Activated T-cell treated with anti-CD3 and anti-CD28 coated beads, Interleukin-2, amount 50 U/mL, for 72 hours (primary cell): ENCODE results near the gene WNK1. TPM values are rescaled to one million over a fixed set of nuclear protein-coding genes. Genes with fewer than 3 reads are reported as not detected.

Experiments used
- ATAC-seq, 2 donors: fragments of 150-1000 bp; cut with Tn5 transposase; replicated peaks in 1 of 2; 2 replicates each; pipeline ENCODE4 v1.10.0; 2021; ENCODE audit warnings: moderate library complexity in 2 of 2, mild to moderate bottlenecking in 1 of 2
- DNase-seq, 2 donors: peaks; one replicate each; pipeline ENCODE4 v3.0.0; 2021 to 2022; ENCODE audit warnings: mixed read lengths in 1 of 2
- H3K27ac Mint-ChIP-seq: one replicate; pipeline ENCODE4 v1.8.0; 2022; ENCODE audit warnings: mild to moderate bottlenecking, moderate library complexity, mixed read lengths
- H3K27me3 Mint-ChIP-seq: one replicate; pipeline ENCODE4 v1.8.0; 2022; ENCODE audit warnings: low read depth, mixed read lengths
- H3K36me3 Mint-ChIP-seq, 2 donors: one replicate each; pipeline ENCODE4 v1.8.0; 2022; ENCODE audit warnings: mixed read lengths in 2 of 2, mild to moderate bottlenecking in 1 of 2; ENCODE audit not compliant: insufficient read depth in 2 of 2
- H3K4me1 Mint-ChIP-seq: one replicate; pipeline ENCODE4 v1.8.0; 2022; ENCODE audit warnings: low read depth, mixed read lengths
- H3K4me3 Mint-ChIP-seq, 2 donors: one replicate each; pipeline ENCODE4 v1.8.0; 2022; ENCODE audit warnings: mild to moderate bottlenecking in 2 of 2, mixed read lengths in 2 of 2, moderate library complexity in 2 of 2
- H3K9me3 Mint-ChIP-seq, 2 donors: one replicate each; pipeline ENCODE4 v1.8.0; 2022; ENCODE audit warnings: mixed read lengths in 2 of 2
- total RNA-seq, 2 donors: library from RNA; stranded (reverse); gene quantifications; one replicate each; pipeline ENCODE4 v1.2.3, GENCODE V29; 2022

The WNK1 gene
- total RNA-seq, 2 donors from 2014 or later: 177 to 213 TPM

- Mint-ChIP-seq H3K4me1 (peaks cover 11% of the 10 kb centered on the region), H3K4me3 (no peak overlapping the region), H3K27ac (no peak overlapping the region)
Measured at GRCh38 chr12:907413-908185, 155.2 kb downstream of the WNK1 start.

DNA sequence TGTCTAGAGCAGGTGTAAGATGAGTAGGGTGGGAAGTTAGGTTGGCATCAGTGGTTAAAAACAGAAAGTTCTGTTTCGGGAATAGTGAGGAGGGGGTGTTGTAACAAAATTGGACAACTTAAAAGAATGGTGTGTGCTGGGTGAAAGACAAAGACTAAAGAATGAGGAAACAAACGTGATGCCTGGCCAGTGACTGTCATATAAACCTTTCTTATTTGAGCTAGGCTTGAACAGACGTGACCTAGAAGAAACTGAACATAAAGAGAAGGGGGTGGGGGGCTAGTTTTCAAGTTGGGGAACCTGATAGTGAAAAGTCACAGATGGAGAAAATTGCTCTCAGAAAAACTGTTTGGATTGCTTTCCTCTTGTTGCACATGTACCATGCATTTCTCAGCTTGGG is 157.5 kb downstream of the WNK1 start:
- H3K27ac Mint-ChIP-seq: peak overlapping the region; percentile 69
- no peak overlapping the region for H3K4me3 Mint-ChIP-seq
- no peaks in the 10 kb centered on the region for H3K27me3 Mint-ChIP-seq
- H3K4me1 Mint-ChIP-seq: peaks cover 11% of the 10 kb centered on the region
- peaks cover 4 to 16% of the 10 kb centered on the region in 2 donors for H3K36me3 Mint-ChIP-seq
- ATAC-seq (no peak), DNase-seq (no peak)
- no peaks in the 10 kb centered on the region for H3K9me3 Mint-ChIP-seq

More at GRCh38 chr12:907413-908185, 155.2 kb downstream of the WNK1 start:
- no peaks in the 10 kb centered on the region for H3K27me3 Mint-ChIP-seq
- ATAC-seq (no peak), DNase-seq (no peak)
- H3K36me3 Mint-ChIP-seq: peaks cover 4 to 18% of the 10 kb centered on the region in 2 donors
- H3K9me3 Mint-ChIP-seq: no peaks in the 10 kb centered on the region

DNA sequence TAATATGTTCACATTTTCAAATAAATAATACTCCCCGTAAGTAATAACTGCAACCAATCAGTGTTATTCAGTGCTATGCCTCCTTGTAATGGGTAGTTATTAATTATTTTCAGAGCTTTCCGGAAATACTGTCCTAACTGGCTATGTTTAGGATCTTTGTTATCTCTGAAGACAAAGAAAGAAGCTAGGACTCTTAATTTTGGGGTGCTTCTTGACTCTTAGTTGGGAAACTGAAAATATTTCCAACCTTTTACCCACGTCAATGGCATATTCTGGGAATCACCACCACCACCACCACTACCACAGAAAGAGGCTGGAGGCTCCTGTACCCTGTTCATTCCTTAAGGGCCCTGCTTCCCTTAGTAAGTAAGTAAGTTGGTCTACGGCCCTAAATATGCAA is 158.0 kb downstream of the WNK1 start:
- Mint-ChIP-seq H3K9me3 (no peaks in the 10 kb centered on the region), H3K4me1 (peaks cover 13% of the 10 kb centered on the region), H3K36me3 (peaks cover 4 to 16% of the 10 kb centered on the region in 2 donors), H3K4me3 (no peak overlapping the region), H3K27me3 (no peaks in the 10 kb centered on the region), H3K27ac (no peak overlapping the region)
- no peak for DNase-seq
- no peak for ATAC-seq

GRCh38 chr12:911191-911826 is 158.9 kb downstream of the WNK1 start:
- no peaks in the 10 kb centered on the region for H3K9me3 Mint-ChIP-seq
- no peak overlapping the region for H3K4me3 Mint-ChIP-seq
- H3K36me3 Mint-ChIP-seq: peaks cover 0 to 16% of the 10 kb centered on the region in 2 donors
- DNase-seq: no peak
- peaks cover 15% of the 10 kb centered on the region for H3K4me1 Mint-ChIP-seq
- no peaks in the 10 kb centered on the region for H3K27me3 Mint-ChIP-seq
- H3K27ac Mint-ChIP-seq: no peak overlapping the region
- no peak for ATAC-seq

- Mint-ChIP-seq H3K9me3 (no peaks in the 10 kb centered on the region), H3K27ac (no peak overlapping the region)
Measured at GRCh38 chr12:912466-913235, 160.3 kb downstream of the WNK1 start.

GRCh38 chr12:913919-914698 is 161.7 kb downstream of the WNK1 start:
- Mint-ChIP-seq H3K4me1 (peaks cover 23% of the 10 kb centered on the region), H3K4me3 (no peak overlapping the region), H3K27ac (peak overlapping the region; percentile 34), H3K9me3 (no peaks in the 10 kb centered on the region), H3K36me3 (peaks cover 9 to 22% of the 10 kb centered on the region in 2 donors), H3K27me3 (no peaks in the 10 kb centered on the region)
- DNase-seq: no peak
- no peak for ATAC-seq

More at GRCh38 chr12:912466-913235, 160.3 kb downstream of the WNK1 start:
- Mint-ChIP-seq H3K27me3 (no peaks in the 10 kb centered on the region), H3K4me1 (peaks cover 23% of the 10 kb centered on the region), H3K36me3 (peaks cover 6 to 22% of the 10 kb centered on the region in 2 donors), H3K4me3 (no peak overlapping the region)
- ATAC-seq (no peak), DNase-seq (no peak)

DNA sequence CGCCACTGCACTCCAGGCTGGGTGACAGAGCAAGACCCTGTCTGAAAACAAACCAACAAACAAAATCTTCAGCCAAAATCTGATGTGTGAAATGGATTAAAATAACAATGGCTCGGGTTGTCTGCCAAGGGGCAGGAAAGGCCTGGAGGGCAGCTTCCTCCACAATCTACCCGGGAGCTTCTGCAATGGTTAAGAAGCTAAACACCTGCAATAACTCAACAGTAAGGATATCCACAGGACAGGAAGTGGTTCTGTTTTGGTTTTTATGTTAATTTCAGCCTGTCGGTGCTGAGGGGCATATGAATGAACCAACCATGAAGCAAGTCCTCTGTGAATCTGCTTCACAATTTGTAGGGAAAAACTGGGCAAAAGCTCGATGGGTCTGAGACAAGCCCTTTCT is 162.7 kb downstream of the WNK1 start:
- Mint-ChIP-seq H3K4me1 (peaks cover 23% of the 10 kb centered on the region), H3K27ac (peak overlapping the region; percentile 14), H3K9me3 (no peaks in the 10 kb centered on the region), H3K4me3 (no peak overlapping the region), H3K36me3 (peaks cover 9 to 18% of the 10 kb centered on the region in 2 donors), H3K27me3 (no peaks in the 10 kb centered on the region)
- DNase-seq: no peak
- peak in 1 of 2 donors; percentile 30 for ATAC-seq

GRCh38 chr12:916240-916639 is 163.9 kb downstream of the WNK1 start:
- Mint-ChIP-seq H3K4me3 (peak overlapping the region; percentile 53 to 56), H3K27ac (no peak overlapping the region), H3K27me3 (no peaks in the 10 kb centered on the region), H3K4me1 (peaks cover 23% of the 10 kb centered on the region), H3K36me3 (peaks cover 12 to 20% of the 10 kb centered on the region in 2 donors), H3K9me3 (no peaks in the 10 kb centered on the region)
- DNase-seq (peak in 1 of 2 donors; percentile 14), ATAC-seq (peak; percentile 25 to 30)

DNA sequence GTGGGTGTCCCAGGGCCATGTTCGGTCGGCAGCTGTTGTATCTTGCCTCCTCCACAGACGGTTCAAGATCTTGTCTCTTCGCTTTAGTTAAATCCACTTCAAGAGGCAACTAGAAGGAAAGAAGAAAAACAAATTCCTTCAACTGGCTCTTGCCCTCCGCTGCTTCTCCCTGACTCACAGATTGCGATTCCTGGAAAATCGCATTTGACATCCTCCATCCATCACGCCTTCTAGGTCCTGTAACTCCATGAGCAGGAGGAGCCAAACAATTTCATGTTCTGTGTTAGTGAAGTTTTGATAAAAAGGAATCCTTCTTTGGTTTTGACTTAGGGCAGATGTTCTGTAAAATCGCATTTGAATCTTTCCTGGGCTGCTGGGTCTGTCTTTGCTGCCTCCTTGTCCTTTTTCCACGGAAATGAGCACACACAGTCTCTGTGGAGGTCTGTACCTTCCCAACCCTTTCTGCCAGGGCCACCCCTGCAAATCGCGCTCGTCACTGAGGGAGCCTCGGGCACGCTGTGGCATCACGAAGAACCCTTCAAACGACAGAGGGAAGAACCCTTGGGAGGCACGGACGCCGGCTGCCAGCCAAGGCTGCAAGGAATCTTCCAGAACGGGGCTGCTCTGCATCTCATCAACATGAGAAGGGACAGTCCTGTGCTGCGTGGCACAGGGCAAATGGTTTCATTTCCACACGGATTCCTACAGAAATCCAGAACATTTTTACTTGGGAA is 164.5 kb downstream of the WNK1 start:
- Mint-ChIP-seq H3K9me3 (no peaks in the 10 kb centered on the region), H3K27me3 (no peaks in the 10 kb centered on the region), H3K4me1 (peaks cover 23% of the 10 kb centered on the region), H3K4me3 (no peak overlapping the region), H3K27ac (peak overlapping the region; percentile 73), H3K36me3 (peaks cover 12 to 20% of the 10 kb centered on the region in 2 donors)
- ATAC-seq (no peak), DNase-seq (no peak)

DNA sequence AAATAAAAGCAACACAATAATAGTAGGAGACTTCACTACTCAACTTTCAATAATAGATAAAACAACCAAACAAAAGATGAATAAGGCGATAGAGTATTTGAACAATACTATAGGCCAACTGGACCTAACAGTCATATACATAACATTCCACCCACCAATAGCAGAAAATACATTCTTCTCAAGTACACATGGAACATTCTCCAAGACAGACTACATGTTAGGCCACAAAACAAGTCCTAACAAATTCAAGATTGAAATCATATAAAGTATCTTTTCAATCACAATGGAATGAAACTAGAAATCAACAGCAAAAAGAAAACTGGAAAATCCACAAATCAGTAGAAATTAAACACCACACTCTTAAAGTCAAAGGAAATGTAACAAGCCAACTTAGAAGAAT is 168.3 kb downstream of the WNK1 start:
- no peaks in the 10 kb centered on the region for H3K9me3 Mint-ChIP-seq
- no peaks in the 10 kb centered on the region for H3K27me3 Mint-ChIP-seq
- H3K36me3 Mint-ChIP-seq: peaks cover 12 to 29% of the 10 kb centered on the region in 2 donors
- ATAC-seq (no peak), DNase-seq (no peak)
- peak overlapping the region; percentile 97 for H3K27ac Mint-ChIP-seq
- H3K4me1 Mint-ChIP-seq: peaks cover 12% of the 10 kb centered on the region
- H3K4me3 Mint-ChIP-seq: no peak overlapping the region

DNA sequence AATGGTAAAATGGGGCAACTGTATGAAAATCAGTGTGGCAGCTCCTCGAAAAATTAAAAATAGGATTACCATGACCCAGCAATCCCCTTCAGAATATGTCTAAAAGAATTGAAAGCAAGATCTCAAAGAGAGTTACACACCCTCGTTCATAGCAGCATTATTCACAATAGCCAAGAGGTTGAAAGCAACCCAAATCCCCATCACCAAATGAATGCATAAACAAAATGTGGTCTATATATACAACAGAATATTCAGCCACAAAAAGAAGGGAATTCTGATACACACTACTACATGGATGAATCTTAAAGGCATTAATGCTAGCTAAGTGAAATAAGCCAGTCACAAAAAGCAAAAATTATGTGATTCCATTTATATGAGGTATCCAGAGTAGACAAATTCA is 169.9 kb downstream of the WNK1 start:
- DNase-seq: no peak
- Mint-ChIP-seq H3K4me3 (no peak overlapping the region), H3K36me3 (peaks cover 8 to 24% of the 10 kb centered on the region in 2 donors), H3K27me3 (no peaks in the 10 kb centered on the region), H3K27ac (peak overlapping the region; percentile 88), H3K9me3 (no peaks in the 10 kb centered on the region), H3K4me1 (no peaks in the 10 kb centered on the region)
- no peak for ATAC-seq

DNA sequence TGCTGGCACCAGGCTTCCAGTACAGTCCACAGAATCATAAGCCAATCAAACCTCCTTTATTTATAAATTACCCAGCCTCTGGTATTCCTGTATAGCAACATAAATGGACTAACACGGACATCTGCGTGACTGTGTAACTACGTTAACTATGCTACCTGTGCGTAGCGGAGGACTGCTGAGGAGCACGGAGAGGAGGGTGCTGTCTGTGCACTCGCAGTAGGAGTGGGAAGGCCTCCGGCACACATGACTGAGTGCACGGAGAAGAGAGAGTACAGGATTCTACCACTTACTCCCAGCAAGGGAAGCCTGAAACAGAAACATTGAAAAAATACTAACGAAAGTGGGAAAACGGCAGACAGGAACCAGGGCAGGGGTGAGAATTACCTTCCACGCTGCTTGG is 174.3 kb downstream of the WNK1 start:
- Mint-ChIP-seq H3K27me3 (no peaks in the 10 kb centered on the region), H3K27ac (no peak overlapping the region), H3K4me1 (no peaks in the 10 kb centered on the region), H3K36me3 (peaks cover 3 to 24% of the 10 kb centered on the region in 2 donors), H3K9me3 (no peaks in the 10 kb centered on the region), H3K4me3 (no peak overlapping the region)
- DNase-seq (no peak), ATAC-seq (no peak)
